ENCODE data around the gene APCDD1.
"Not testable (repeated sequence)": the region's sequence is repeated elsewhere in the genome, so short reads cannot be mapped to it uniquely, and the experiment has no call there.

APCDD1 gene

DNA sequence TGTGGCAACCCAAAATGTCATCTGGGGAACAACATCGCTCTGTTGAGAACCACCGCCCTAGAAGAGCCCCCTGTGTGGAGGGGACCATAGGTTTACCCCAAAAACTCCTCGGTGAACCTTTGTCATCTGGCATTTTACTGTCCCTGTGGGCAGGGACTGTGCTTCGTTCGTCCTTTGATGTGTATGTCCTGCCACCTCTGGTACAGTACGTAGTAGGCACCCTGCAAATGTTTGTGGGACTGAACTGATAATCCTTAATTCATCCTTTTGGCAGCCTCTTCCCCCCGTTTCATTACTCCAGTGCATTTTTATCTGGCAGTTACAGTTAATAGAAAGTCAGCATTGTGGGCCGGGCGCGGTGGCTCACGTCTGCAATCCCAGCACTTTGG is 72.1 kb downstream of the APCDD1 start:
- DNase-seq (ENCODE audit: low spot score) = no peak

- no peak for DNase-seq (ENCODE audit: low spot score)
Observed at GRCh38 chr18:10528439-10528838, 74.0 kb downstream of the APCDD1 start.

- DNase-seq (ENCODE audit: low spot score) = no peak
Observed at GRCh38 chr18:10530002-10530401, 75.6 kb downstream of the APCDD1 start.

- no peak for DNase-seq (ENCODE audit: low spot score)
Observed at GRCh38 chr18:10530852-10531251, 76.4 kb downstream of the APCDD1 start.

DNA sequence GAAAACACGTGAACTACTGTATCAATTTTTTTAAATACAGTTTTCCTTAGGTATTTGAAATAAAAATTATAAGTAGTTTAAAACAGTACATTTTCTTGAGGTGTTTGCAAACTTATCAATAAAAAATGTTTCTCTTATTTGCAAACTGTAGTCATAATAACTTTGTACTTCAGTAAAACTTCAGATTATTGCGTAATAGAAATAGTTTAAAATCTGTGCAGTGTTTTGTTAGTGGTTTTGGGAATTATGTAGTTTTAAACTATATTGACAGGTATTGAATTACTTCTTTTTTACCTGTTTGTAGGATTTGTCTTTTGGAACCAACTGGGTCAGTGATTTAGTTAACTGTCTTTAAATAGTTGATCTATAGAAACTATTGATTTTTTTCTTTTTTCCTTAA is 78.7 kb downstream of the APCDD1 start:
- DNase-seq (ENCODE audit: low spot score) = no peak

DNA sequence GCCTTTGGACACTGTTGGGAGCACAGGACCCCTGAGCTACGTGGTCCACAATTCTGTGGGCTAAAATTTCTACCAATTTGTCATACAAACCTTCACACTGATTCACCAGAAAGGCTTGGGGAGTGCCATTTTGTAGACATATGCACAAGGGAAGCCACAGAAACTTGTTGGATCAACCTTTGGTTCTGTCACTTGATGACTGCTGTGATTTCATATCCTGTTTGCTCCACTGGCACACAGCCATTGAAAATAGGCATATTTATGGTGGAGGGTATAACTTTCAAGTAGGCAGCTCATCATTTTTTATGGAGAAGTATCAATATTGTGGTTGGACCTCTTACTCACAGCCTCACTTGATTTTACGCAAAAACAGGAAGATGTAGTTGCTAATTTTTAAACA is 81.8 kb downstream of the APCDD1 start:
- no peak for DNase-seq (ENCODE audit: low spot score)

DNA sequence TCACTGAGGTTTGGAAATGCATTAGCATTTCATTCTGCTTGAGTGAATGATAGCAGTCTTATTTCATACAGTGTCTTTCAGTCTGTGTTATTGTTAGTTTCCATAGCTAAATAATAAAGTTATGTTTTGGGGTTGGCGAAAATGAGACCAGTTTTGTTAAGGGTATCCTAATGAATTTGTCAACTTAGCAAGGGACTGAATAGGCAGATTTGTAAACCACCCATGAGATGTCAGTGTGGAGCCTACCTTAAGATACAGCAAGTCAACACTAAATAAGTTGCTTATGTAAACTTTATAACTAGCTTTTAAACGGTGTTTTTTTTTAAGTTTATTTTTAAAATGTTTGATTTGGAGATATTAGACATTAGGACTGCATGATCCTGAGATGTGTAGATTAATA is 83.3 kb downstream of the APCDD1 start:
- DNase-seq (ENCODE audit: low spot score) = no peak

- DNase-seq (ENCODE audit: low spot score) = not testable (repeated sequence)
Observed at GRCh38 chr18:10539124-10539523, 84.7 kb downstream of the APCDD1 start.

Data from left forelimb (tissue), 1 donor.